NCI-H146 treated with DMSO at 0.1 percent for 48 hours (cell line): ENCODE results near the gene INTS6.
"Not testable (repeated sequence)": the region's sequence is repeated elsewhere in the genome, so short reads cannot be mapped to it uniquely, and the experiment has no call there.

ENCODE experiments used
- DNase-seq: peaks from one replicate; lab custom pipeline; 2025; ENCODE audit not compliant: unreplicated experiment; lab: John Stamatoyannopoulos, UW

Gene INTS6

GRCh38 chr13:51415339-51415738, 37.5 kb downstream of the INTS6 start:
- DNase-seq: not testable (repeated sequence)

GRCh38 chr13:51412431-51412830, 40.4 kb downstream of the INTS6 start:
- no peak for DNase-seq

DNA sequence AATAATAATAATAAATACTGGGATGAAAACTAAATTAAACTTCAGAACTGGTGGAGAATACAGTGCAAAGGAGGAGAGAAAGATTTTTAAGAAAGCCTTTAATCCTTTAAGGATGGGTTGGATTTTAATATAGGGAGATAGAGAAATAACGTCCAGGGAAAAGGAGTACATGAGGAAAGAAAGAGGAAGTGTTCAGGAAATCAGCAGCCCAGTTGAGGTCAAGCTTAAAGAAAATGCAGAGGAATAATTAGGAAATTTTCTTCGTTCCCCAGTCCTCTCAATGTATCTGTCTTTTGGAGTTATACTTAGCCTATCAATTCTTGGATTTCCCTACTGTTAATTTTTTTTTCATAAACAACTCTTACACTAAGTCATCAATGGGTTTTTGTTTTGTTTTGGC, 47.7 kb downstream of the INTS6 start:
- DNase-seq: no peak

DNA sequence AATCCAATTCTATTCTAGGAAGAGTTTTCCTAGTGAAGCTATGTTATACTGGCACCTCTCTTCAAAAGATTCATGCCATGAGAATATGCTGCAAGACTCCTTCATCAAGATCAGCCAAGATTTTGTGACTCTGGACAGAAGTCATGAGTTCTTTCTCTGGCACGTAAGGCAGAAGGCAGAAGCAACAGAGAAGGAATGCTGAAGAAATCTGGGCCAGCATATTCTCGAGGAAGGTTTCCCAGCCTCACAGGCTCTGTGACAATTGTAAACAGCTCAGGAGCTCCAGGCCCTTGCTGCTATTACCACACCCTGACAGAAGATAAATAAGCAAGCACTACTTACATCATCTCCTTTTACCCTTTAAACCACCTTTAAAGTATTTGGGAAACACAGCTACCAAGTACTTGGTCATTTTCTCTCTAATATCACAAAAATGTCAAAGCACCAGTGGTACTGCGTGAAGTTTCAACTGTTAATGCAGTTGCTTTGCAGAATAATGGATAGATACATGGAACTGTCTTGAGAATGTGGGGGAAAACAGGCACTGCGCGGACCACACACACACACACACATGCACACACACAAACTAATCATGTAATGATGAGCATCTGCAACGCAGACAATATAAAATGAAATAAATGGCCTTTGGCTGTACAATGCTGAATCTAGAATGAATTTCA, 55.4 kb downstream of the INTS6 start:
- DNase-seq: no peak

DNA sequence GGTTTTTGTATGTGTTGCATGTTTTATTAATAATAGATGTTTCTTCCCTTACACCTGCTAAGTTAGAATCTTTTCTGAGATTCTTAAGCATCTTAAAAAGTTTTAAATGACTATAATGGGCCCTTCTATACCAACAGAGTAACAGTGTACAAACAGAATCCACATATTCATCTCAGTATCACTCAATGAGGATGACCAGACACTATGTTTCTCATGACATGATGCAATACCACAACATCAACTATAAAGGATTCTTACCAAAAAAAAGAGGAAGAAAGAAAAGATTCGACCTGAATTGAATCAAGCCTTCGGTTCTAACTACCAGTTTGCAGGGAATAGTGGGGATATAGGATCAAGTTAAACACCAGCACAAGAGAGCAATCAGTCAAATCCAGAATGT, 56.5 kb downstream of the INTS6 start:
- DNase-seq: no peak

- DNase-seq: no peak
Observed at GRCh38 chr13:51394724-51395123, 58.1 kb downstream of the INTS6 start.

DNA sequence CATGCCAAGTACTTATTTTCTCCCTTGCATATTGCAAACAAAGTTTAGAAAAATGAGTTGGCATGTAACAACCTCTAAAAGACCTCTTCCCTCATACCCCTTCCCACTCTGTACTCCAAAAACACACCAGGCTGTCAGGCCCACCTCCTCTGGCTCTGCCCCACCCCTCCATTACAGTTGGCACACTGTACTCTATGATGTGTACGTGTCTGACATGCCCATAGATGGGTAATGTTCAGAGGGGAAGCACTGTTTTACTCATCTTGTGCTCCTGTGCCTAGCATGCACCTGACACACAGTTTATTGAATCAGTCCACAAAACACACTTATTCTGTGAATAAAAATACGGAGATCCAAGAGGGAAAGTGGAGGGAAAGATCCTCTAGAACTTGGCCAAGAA, 67.7 kb downstream of the INTS6 start:
- DNase-seq: no peak

DNA sequence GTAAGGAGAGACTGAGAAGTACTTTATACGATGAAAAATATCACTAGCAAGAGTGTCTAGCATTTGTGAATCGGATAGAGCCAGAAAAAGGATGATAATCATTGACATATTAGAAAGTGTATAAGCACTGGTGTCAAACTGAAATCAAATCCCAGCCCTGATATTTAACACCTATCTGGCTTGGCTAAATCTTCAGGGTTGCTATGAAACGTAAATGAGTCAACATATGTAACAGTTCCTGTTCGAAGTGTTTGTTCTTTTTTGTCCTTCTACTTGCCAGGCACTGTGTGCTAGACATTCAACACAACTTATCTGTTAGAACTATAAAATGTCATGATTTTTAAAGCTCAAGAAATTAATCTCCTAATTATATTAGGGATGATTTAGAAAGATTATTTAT, 72.6 kb downstream of the INTS6 start:
- DNase-seq: peak; percentile 20

- DNase-seq: no peak
Observed at GRCh38 chr13:51373451-51373850, 79.4 kb downstream of the INTS6 start.

DNA sequence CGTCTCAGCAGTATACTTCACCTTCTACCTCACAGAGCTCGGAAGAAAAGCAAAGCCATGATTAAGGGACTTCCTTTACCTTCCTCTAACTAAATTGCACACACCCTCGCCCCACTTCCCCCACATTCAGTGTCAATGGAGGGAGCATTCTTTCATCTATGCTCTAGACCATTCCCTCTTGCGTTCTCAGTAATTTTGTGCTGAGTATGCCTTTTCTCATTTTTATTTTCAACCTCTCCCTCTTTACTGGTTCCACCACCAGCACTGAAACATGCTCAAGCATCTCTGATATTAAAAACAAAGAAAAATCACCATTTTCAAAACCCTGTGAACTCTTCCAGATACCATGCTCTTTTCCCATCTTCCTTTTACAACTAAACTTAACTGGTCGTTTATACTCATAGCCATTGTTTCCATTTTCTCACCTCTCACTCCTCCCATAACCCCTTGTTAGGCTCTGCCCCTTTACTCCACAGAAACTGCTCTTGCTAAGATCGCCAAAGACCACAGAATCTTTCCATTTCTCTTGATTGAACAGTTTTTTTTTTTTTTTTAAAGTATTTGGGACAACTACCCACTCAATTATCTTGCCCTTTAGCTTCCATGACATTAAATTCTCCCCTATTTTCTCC, 81.0 kb downstream of the INTS6 start:
- DNase-seq: no peak

- DNase-seq: no peak
Observed at GRCh38 chr13:51370811-51371210, 82.0 kb downstream of the INTS6 start.

DNA sequence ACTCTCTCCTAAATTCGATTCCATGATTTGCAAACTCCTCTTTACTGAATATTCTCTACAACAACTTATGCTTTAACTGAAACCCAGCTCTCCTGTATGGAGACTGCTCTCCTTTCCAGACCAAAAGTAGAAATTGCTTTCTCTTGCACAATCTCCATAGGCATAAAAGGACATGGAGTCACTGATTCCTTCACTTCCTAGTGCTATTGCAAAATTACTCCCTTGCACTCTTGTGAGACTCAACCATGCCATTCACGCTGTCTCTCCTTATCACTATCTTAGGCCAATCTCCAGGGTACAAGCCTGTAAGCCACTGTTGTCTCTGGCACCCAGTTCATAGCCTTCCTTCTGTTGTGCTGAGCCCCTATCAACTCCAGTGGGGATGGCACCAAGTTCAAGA, 82.7 kb downstream of the INTS6 start:
- DNase-seq: no peak

DNA sequence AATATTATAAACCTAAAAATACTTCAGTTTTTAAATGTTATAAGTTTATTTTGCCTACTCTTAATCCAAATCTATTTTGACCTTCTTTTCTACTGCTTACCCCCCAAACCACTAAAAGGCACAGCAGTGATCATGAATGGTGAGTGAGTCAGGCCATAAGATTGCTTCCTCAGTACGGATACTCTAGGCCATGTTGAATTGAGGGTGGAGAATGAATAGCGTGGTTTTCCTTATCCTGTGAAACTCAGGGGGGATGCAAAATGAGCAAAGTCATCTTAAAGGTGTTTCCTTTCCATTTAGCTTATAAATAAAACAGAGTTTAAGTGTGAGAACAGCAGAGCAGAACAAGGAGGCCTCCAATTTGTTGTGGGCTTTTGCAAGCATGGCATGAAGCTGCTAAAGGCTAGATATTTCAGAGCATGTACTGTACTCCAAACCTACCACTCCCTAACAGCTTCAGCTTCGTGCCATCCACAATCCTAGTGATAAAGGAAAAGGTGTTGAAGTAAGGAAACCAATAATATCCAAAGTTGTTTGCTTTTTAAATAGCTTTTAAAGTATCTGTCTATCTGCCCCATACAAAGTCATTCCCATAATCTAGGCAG, 88.3 kb downstream of the INTS6 start:
- DNase-seq: no peak

DNA sequence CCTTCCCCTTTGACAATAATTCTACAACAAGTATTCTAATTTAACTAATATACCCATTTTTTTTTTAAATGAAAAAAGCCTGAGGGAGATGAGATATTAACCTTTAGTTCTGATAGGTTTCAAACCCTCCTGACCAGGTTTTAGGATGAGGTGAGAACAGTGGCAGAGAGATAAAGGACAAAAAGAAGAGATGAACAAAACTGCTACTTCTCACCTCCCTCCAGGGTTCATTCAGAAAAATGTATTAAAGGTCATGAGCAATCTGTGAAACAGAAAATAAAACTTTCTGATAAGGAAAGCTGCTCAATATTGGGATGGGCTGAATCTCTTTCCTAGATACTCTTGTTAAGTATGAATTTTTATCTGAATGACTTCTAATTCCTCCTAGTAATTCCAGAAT, 89.2 kb downstream of the INTS6 start:
- DNase-seq: no peak

GRCh38 chr13:51361106-51361505, 91.7 kb downstream of the INTS6 start:
- DNase-seq: no peak

GRCh38 chr13:51360489-51360888, 92.3 kb downstream of the INTS6 start:
- DNase-seq: no peak

- no peak for DNase-seq
Observed at GRCh38 chr13:51359352-51359751, 93.5 kb downstream of the INTS6 start.

DNA sequence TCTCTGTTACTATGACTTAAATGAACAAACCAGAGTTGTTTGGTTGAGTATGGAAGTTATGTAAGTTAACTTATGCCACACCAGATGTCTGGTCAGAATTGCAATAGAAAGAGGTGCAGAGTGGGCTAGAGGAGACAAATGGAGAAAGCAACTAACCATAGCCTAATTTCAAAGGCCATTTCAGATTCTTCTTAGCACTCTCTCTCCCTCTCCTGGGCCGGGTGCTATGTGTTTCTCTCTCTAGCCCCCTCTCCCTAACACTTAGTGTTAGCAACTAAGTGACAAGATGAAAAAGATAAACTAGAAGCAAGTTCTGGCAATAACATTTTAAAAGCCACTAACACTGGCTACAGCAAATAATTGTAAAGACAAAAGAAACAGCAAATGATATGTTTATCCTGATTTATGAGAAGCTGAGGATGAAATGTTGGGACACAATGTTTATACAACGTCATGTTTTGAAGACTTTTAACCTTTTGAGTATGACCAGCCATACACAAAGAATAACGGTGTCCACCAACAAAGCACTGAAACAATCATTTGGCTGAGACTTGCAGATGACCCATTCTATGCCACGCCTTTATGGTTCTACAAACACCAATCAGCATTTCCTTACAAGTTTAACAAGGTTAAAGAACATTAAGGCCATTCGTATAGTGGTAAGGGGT, 94.8 kb downstream of the INTS6 start:
- no peak for DNase-seq

DNA sequence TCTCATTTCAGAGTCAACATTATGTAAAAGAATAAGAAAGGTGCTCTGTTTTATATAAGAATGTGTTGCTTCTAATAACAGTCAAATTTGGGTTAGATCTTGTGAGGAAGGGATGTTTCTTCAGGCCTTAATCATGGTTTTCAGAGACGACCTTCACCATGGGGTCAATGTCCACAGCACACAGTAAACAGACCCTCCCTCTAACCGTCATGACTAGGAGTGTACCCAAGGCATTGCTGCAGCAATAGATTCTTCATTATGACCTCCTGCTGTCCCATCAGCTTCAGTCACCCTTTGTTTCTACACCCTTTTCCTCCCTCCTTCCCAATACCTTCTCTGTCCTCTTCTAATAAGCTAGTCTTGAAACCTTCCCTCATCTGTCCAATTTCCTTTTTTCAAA, 97.6 kb downstream of the INTS6 start:
- no peak for DNase-seq

- DNase-seq: no peak
Observed at GRCh38 chr13:51349016-51349415, 103.8 kb downstream of the INTS6 start.

GRCh38 chr13:51348069-51348967, 104.5 kb downstream of the INTS6 start:
- DNase-seq: no peak
